Measurements from ENCODE around the gene LPIN2.

Gene LPIN2

DNA sequence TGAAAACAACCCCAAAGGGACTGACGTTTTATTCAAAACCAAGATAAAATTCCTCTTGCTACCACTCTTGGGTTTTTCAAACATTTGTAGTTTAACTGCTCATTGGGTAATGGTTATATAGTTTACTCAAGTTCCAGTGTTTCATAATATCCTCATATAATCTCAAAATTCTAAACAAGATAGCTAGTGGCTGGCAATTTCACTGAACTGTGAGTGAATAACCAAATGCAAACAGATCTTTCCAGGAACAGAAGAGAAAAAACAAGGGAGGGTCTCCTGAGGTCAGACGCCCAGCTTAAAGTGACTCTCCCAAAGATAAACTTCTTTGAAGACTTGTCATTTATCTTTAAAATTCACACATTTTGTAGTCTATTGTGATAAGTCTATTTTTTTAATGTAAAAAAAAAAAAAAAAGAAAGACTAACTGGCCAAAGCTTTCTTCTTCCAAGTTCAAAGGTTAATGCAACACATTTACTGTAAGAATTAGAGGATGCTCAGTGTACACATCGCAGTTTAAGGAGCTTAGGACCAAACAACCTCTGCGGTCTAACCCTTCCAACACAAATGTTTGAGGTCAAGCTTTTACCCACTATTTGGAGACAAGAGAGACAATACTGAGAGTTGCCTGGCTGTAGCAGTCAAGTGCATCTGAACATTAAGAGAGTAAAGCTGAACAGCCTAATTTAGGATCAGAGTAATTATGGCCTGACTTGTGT lies 26.6 kb downstream of the LPIN2 start:
- no peak for DNase-seq
- Mint-ChIP-seq H3K4me1 (peaks cover 56% of the 10 kb centered on the region), H3K4me3 (no peak overlapping the region), H3K27me3 (ENCODE audit: low read depth, poor library complexity) (no peaks in the 10 kb centered on the region), H3K36me3 (ENCODE audit: low read depth) (peaks cover 70% of the 10 kb centered on the region), H3K27ac (peak overlapping the region; percentile 64), H3K9me3 (peaks cover 57% of the 10 kb centered on the region)
- no peak for TF ChIP-seq CTCF (IDR thresholded peaks at IDR 0.05)

DNA sequence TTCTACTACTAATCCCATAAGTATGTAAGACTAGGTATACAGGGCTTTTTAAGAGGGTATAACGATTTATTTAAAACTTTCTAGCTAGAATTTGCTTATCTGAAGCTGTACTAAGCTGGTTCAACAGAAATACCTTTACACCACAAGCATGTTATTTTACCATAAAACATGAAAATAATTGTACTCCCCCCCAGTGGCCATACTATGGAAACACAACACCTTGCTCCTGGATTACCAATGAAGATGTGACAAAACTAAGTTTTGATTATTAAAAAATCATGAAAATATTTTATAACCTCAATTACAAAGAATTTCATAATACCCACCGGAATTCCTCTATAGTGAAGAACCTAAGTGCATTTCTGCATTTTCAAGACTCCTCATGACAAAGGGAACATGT lies 27.3 kb downstream of the LPIN2 start:
- no peak overlapping the region for H3K27ac Mint-ChIP-seq
- no peak overlapping the region for H3K4me3 Mint-ChIP-seq
- H3K36me3 Mint-ChIP-seq (ENCODE audit: low read depth), result peaks cover 63% of the 10 kb centered on the region
- no peaks in the 10 kb centered on the region for H3K27me3 Mint-ChIP-seq (ENCODE audit: low read depth, poor library complexity)
- H3K4me1 Mint-ChIP-seq, result peaks cover 60% of the 10 kb centered on the region
- TF ChIP-seq CTCF (IDR thresholded peaks at IDR 0.05), result peak; percentile 15
- peaks cover 50% of the 10 kb centered on the region for H3K9me3 Mint-ChIP-seq
- no peak for DNase-seq

DNA sequence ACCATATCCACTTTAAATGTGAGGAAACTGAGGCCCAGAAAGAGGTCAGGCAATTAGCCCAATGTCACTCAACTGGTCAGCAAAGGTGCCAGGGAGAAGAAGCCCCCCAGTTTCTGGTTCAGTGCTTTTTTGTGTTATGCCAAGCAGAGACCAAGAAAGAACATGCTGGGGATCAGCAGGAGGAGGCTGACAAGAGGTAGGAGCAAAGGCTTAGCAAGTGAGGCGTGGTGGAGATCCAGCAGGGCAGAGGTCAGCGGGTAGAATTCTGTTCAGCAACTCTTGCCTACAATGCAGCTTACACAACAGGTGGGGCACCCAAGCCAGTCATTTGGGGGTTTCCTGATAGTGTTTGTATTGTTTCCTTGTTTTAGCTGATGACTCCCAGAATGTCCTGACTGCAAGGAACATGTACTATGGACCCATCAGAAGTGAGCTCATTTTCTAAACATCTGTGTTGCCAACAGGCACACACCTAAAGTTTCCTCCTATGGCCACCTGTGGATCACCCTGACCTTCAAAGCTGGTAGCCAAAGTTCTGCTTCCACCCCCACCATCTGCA lies 28.2 kb downstream of the LPIN2 start:
- no peak for DNase-seq
- Mint-ChIP-seq H3K9me3 (peaks cover 43% of the 10 kb centered on the region), H3K4me3 (peak overlapping the region; percentile 1), H3K27me3 (ENCODE audit: low read depth, poor library complexity) (no peaks in the 10 kb centered on the region), H3K4me1 (peaks cover 67% of the 10 kb centered on the region), H3K36me3 (ENCODE audit: low read depth) (peaks cover 56% of the 10 kb centered on the region), H3K27ac (peak overlapping the region; percentile 3)
- TF ChIP-seq CTCF (IDR thresholded peaks at IDR 0.05), result no peak

- peaks cover 74% of the 10 kb centered on the region for H3K4me1 Mint-ChIP-seq
- TF ChIP-seq CTCF (IDR thresholded peaks at IDR 0.05), result no peak
Measured at GRCh38 chr18:2984091-2984490, 28.9 kb downstream of the LPIN2 start.

GRCh38 chr18:2983296-2983695 lies 29.6 kb downstream of the LPIN2 start:
- H3K27me3 Mint-ChIP-seq (ENCODE audit: low read depth, poor library complexity), result no peaks in the 10 kb centered on the region
- no peak for TF ChIP-seq CTCF (IDR thresholded peaks at IDR 0.05)
- H3K36me3 Mint-ChIP-seq (ENCODE audit: low read depth), result peaks cover 49% of the 10 kb centered on the region
- H3K9me3 Mint-ChIP-seq, result peaks cover 28% of the 10 kb centered on the region
- H3K27ac Mint-ChIP-seq, result no peak overlapping the region
- H3K4me1 Mint-ChIP-seq, result peaks cover 78% of the 10 kb centered on the region
- H3K4me3 Mint-ChIP-seq, result no peak overlapping the region
- DNase-seq, result no peak

More at GRCh38 chr18:2984091-2984490, 28.9 kb downstream of the LPIN2 start:
- Mint-ChIP-seq H3K27ac (peak overlapping the region; percentile 3), H3K36me3 (ENCODE audit: low read depth) (peaks cover 51% of the 10 kb centered on the region), H3K27me3 (ENCODE audit: low read depth, poor library complexity) (no peaks in the 10 kb centered on the region), H3K9me3 (peaks cover 36% of the 10 kb centered on the region), H3K4me3 (no peak overlapping the region)
- no peak for DNase-seq
